Measurements from ENCODE around the gene WDPCP.

WDPCP gene

GRCh38 chr2:63555299-63555698 lies 33.0 kb downstream of the WDPCP start:
- H3K9me3 ChIP-seq (ENCODE audit: control insufficient read depth, insufficient read depth, low read length), result no peaks in the 10 kb centered on the region

GRCh38 chr2:63553049-63553448 lies 35.2 kb downstream of the WDPCP start:
- no peaks in the 10 kb centered on the region for H3F3A ChIP-seq (ENCODE audit: control insufficient read depth, insufficient read depth)
- H3K4me2 ChIP-seq (ENCODE audit: low read length), result no peak overlapping the region
- H3K79me2 ChIP-seq (ENCODE audit: control insufficient read depth, low read length), result no peaks in the 10 kb centered on the region
- no peaks in the 10 kb centered on the region for H3K36me3 ChIP-seq (ENCODE audit: control insufficient read depth, low read length)
- H3K4me1 ChIP-seq (ENCODE audit: control insufficient read depth, low read length), result no peaks in the 10 kb centered on the region
- H4K20me1 ChIP-seq (ENCODE audit: control insufficient read depth, insufficient read depth, low read depth, low read length), result no peaks in the 10 kb centered on the region
- no peaks in the 10 kb centered on the region for H3K9me3 ChIP-seq (ENCODE audit: control insufficient read depth, insufficient read depth, low read length)
- no peak overlapping the region for H3K4me3 ChIP-seq (ENCODE audit: low read length)
- H3K27me3 ChIP-seq (ENCODE audit: control insufficient read depth, low read length), result no peaks in the 10 kb centered on the region
- no peaks in the 10 kb centered on the region for H3K9me2 ChIP-seq (replicated peaks; ENCODE audit: control insufficient read depth, low read length)
- TF ChIP-seq EZH2phosphoT487 (IDR thresholded peaks at IDR 0.05; ENCODE audit: borderline replicate concordance, low read length), result no peak
- TF ChIP-seq CTCF (IDR thresholded peaks at IDR 0.05; ENCODE audit: low read depth, low read length, poor library complexity, severe bottlenecking), result no peak
- H3K27ac ChIP-seq (ENCODE audit: low read depth, low read length), result no peak overlapping the region

More at GRCh38 chr2:63555299-63555698, 33.0 kb downstream of the WDPCP start:
- Histone ChIP-seq H4K20me1 (ENCODE audit: control insufficient read depth, insufficient read depth, low read depth, low read length) (no peaks in the 10 kb centered on the region), H3K4me2 (ENCODE audit: low read length) (no peak overlapping the region), H3K4me3 (ENCODE audit: low read length) (no peak overlapping the region), H3K79me2 (ENCODE audit: control insufficient read depth, low read length) (no peaks in the 10 kb centered on the region), H3K27me3 (ENCODE audit: control insufficient read depth, low read length) (no peaks in the 10 kb centered on the region), H3K36me3 (ENCODE audit: control insufficient read depth, low read length) (no peaks in the 10 kb centered on the region), H3K9me2 (replicated peaks; ENCODE audit: control insufficient read depth, low read length) (no peaks in the 10 kb centered on the region), H3K27ac (ENCODE audit: low read depth, low read length) (no peak overlapping the region), H3K4me1 (ENCODE audit: control insufficient read depth, low read length) (no peaks in the 10 kb centered on the region), H3F3A (ENCODE audit: control insufficient read depth, insufficient read depth) (no peaks in the 10 kb centered on the region)
- TF ChIP-seq CTCF (IDR thresholded peaks at IDR 0.05; ENCODE audit: low read depth, low read length, poor library complexity, severe bottlenecking) (no peak), EZH2phosphoT487 (IDR thresholded peaks at IDR 0.05; ENCODE audit: borderline replicate concordance, low read length) (no peak)

- no peak overlapping the region for H3K27ac ChIP-seq (ENCODE audit: low read depth, low read length)
- no peaks in the 10 kb centered on the region for H4K20me1 ChIP-seq (ENCODE audit: control insufficient read depth, insufficient read depth, low read depth, low read length)
- no peak overlapping the region for H3K4me2 ChIP-seq (ENCODE audit: low read length)
- H3K9me3 ChIP-seq (ENCODE audit: control insufficient read depth, insufficient read depth, low read length), result no peaks in the 10 kb centered on the region
- H3K4me3 ChIP-seq (ENCODE audit: low read length), result no peak overlapping the region
- TF ChIP-seq CTCF (IDR thresholded peaks at IDR 0.05; ENCODE audit: low read depth, low read length, poor library complexity, severe bottlenecking) (no peak), EZH2phosphoT487 (IDR thresholded peaks at IDR 0.05; ENCODE audit: borderline replicate concordance, low read length) (no peak)
- no peaks in the 10 kb centered on the region for H3K9me2 ChIP-seq (replicated peaks; ENCODE audit: control insufficient read depth, low read length)
- H3K36me3 ChIP-seq (ENCODE audit: control insufficient read depth, low read length), result no peaks in the 10 kb centered on the region
- no peaks in the 10 kb centered on the region for H3K79me2 ChIP-seq (ENCODE audit: control insufficient read depth, low read length)
- H3F3A ChIP-seq (ENCODE audit: control insufficient read depth, insufficient read depth), result no peaks in the 10 kb centered on the region
- no peaks in the 10 kb centered on the region for H3K27me3 ChIP-seq (ENCODE audit: control insufficient read depth, low read length)
- no peaks in the 10 kb centered on the region for H3K4me1 ChIP-seq (ENCODE audit: control insufficient read depth, low read length)
These were observed 43.3 kb downstream of the WDPCP start for GRCh38 chr2:63545023-63545422.
